B cell (primary cell): ENCODE measurements around the gene EGFLAM.

Source experiments
- EZH2 ChIP-seq: IDR thresholded peaks from 2 replicates; pipeline ENCODE4 v1.6.1; 2012; ENCODE audit warnings: borderline replicate concordance, low read depth, mild to moderate bottlenecking, moderate library complexity, low read length; ENCODE audit not compliant: insufficient read depth, poor library complexity, severe bottlenecking
- TF ChIP-seq, protein P1 (sequence below): fragments of 200-600 bp; IDR thresholded peaks from one replicate; pipeline ENCODE4 v1.8.0; 2022; ENCODE audit warnings: antibody characterized with exemption, mild to moderate bottlenecking

DNA sequence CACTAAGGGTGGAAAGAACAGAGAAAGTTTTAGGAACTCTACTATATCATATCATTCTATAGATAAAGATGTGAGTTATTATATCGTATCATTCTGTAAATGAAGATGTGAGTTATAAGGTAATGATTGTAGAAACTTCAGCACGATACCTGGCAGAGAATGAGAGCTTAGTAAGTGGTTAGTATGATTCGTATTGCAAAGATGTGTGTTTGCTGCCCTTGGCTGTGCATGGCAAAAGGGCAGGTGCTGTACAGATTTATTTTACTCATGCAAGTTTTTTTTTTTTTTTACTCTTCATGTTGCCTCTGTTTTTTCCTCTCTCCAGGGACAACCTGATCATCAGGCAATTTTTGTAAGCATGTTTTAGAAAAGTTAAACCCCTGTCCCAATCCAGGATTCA lies 83.3 kb downstream of the EGFLAM start:
- TF ChIP-seq, protein P1, sequence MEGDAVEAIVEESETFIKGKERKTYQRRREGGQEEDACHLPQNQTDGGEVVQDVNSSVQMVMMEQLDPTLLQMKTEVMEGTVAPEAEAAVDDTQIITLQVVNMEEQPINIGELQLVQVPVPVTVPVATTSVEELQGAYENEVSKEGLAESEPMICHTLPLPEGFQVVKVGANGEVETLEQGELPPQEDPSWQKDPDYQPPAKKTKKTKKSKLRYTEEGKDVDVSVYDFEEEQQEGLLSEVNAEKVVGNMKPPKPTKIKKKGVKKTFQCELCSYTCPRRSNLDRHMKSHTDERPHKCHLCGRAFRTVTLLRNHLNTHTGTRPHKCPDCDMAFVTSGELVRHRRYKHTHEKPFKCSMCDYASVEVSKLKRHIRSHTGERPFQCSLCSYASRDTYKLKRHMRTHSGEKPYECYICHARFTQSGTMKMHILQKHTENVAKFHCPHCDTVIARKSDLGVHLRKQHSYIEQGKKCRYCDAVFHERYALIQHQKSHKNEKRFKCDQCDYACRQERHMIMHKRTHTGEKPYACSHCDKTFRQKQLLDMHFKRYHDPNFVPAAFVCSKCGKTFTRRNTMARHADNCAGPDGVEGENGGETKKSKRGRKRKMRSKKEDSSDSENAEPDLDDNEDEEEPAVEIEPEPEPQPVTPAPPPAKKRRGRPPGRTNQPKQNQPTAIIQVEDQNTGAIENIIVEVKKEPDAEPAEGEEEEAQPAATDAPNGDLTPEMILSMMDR, result no peak
- no peak for TF ChIP-seq EZH2
